NCI-H187 treated with DMSO at 0.1 percent for 48 hours (cell line): ENCODE data around the gene DENND2A.
"Not testable (repeated sequence)": the region's sequence is repeated elsewhere in the genome, so short reads cannot be mapped to it uniquely, and the experiment has no call there.

Source experiments
- DNase-seq: peaks from one replicate; lab custom pipeline; 2025; lab: John Stamatoyannopoulos, UW

The DENND2A gene

DNA sequence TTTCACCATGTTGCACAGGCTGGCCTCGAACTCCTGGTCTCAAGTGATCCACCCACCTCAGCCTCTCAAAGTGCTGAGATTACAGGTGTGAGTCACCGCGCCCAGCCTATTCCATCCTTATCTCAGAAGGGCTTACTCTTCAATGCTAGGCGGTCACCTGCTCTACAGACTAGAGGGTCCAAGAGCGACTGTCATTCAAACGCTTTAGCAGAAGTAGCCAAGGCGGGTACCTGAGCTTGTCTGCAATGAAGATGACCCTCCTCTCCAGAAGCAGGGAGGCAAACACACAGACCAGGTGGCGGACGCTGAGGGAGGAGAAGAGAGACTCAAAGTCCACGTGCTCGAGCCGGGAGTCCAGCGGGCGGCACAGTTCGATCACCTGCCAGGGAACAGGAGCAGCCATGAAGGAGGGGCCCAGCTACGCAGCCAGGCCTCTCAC, 96.2 kb downstream of the DENND2A start:
- no peak for DNase-seq

DNA sequence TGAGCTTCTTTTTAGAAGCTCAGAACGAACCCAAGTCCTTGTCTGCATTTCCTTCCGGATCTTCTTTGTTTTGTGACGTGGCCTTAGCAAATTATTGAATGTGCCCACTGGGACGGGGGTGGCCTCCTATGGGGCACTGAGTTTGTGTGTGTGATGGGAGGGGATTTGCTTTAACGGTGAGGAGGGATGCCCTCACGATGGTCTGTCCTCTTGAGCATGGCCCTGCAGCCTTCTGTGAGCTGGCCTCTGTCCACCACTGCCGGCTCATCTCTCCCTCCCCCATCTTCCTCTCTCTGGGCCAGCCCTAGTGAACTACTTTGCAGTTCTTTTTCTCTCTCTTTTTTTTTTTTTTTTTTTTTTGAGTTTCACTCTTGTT, 98.4 kb downstream of the DENND2A start:
- DNase-seq: no peak

DNA sequence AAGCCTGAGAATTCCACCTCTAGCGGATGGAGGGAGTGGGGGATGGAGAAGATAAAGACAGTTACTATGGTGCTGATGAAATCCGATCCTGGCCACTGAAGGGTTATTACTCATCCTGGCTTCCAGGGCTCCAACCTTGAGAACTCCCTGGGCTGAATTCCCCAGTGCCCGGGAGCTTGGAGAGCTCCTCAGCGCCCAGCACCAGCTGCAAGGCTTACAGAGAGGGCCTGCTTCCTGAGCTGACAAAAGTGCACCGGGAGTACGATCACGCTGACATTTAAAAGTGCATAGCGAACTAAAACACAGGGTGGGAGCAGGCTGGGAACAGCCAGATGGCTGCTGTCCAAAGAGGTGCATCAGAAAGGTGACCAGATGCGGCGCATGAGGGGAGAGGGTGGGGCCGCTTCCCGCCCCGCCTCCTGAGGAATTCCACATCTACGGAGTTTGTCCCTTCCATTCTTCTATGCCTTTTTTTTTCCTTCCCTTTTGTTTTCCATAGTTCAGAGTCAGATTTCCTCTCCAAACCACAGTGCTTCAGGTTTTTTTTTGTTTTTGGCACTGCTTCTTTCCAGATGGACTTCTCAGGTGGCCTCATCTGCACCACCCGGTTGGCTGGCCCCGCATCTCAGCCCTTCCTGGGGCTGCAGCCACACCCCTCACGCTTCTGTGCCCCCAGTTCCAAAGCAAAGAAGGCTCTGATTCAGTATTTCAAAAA, 98.9 kb downstream of the DENND2A start:
- DNase-seq: peak; percentile 92

DNA sequence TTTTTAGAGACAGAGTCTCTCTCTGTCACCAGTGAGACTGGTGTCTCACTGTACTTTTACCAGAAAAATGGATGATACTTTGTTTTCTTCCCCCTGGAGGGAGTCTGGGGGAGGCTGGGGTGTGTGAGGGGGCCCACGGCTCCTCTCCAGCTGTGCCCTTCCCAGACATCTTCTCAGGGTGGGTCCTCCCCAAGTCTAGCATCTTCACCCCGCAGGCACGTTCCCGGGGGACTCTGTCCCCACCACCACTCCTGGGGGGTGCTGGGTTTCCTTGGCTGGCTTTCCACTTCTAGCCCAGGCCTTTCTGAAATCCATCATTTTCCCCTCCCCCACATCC, 99.5 kb downstream of the DENND2A start:
- DNase-seq: no peak

DNA sequence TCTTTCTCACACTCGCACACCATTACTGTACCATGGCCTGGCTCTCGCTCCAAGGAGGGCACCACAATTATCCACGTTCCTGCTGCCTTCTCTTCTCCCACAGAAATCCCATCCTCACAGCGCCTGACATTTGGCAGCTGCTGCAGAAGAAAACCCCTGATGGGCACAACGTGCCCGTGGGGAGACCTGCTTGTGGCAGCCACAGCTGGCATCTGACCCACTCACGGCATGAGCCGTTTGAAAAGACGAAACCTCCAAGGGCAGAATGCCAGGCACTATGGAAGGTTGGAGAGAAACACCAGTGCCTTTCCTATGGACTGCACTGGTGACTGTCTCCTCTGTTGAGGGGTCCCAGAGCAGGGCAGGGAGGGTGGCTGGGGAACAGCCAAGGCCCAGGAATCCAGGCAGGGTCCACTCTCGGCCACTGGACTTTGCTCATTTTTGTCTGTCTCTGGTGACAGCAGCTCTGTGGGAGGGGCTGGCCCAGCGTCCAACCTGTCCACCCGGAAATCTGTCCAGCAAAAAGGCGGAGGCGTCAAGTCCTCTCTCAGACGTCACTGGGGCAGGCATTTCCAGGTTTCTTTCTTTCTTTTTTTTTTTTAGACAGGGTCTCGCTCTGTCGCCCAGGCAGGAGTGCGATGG, 100.4 kb downstream of the DENND2A start:
- no peak for DNase-seq

DNA sequence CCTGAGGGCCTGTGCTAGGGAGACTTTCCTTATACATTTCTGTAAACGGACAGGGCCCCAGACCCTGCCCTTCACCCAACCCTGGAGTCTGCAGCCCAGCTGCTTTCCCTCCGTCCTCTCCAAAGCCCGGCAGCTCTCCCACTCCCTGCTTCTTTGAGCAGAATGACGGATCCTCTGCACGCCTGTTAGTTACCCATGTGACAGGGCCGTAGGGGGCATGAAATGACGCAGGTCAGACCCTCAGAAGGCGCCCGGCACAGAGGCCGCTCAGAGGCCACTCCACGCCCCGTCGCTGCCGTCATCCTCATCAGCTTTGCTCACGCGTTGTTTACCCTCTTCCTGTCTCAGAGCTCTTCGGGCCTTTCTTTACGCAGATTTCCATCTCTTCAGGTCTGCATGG, 101.2 kb downstream of the DENND2A start:
- DNase-seq: no peak

DNA sequence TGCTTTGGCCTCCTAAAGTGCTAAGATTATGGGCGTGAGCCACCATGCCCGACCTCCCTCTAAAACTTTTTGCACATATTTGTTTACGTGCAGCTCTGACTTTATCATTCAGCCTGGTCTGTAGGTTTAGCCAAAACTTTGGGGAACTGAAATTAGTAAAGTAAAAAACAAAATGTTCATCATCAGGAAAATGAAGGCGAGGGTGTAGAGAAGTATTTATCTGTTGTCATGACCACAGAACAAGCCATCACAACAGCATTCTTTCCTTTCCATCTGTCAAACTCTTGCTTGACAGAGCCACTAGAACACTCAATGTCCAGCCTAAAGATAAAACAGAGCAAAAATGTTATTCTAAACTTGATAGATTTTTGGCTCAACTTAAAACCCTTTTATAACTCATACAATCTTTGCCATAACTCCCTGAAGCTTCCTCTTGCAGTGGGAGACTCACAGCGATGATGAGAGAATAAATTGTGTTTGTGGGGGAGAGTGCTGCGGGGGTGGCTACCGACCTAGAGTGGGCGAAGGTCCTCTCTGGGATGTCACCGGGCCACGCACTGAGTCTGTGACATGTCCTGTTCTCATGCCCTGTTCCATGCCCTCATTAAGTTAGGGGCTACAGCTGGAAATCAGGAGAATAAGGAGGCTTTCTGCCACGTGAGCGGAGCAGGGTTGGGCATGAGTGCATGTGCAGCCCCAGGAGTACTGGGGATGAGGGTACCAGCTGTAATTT, 102.7 kb downstream of the DENND2A start:
- no peak for DNase-seq

DNA sequence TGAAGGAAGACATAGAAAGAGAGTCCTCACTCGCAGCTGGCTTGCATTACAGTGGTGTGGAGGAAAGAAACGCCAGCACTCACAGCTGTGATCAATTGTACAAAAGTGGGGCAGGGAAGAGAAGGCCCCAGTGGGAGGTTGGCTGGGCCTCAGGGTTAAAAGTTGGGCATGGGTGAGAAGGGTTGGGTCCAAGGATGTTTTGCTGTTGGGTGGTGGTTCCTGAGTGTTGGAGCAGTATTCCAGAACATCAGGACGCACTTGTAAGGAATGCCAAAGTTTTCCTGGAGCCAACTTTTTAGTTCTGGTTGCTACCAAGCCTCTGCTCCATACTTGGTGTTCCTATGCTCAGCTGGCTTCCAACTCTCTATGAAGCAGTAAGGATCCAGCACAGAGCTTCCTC, 105.9 kb downstream of the DENND2A start:
- DNase-seq: no peak

DNA sequence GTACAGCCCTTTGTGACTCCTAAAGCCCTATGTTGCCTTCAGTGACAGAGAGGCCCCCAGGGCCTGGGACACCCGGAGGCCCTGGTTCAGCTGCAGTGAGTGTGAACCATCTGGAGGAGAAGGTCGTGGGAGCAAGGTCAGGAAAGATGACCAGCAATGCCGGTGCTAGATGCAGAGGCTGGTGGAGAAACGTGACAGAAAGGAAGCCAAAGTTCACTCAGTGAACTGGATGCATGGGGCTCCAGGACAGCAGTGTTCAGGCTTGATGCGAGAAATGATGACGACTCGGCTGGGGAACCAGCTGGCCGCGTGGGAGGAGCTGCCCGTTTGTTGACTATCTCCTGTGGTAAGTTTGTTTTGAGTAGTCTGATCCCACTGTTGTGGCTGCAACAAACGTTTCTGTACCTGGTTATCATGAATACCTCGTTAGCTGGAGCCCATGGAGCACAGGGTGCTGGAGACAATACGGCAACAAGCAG, 107.2 kb downstream of the DENND2A start:
- DNase-seq: no peak

DNA sequence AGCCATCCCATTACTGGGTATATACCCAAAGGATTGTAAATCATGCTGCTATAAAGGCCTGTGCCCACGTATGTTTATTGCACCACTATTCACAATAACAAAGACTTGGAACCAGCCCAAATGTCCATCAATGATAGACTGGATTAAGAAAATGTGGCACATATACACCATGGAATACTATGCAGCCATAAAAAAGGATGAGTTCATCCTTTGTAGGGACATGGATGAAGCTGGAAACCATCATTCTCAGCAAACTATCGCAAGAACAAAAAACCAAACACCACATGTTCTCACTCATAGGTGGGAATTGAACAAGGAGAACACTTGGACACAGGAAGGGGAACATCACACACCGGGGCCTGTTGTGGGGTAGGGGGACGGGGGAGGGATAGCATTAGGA, 111.2 kb downstream of the DENND2A start:
- DNase-seq: not testable (repeated sequence)

DNA sequence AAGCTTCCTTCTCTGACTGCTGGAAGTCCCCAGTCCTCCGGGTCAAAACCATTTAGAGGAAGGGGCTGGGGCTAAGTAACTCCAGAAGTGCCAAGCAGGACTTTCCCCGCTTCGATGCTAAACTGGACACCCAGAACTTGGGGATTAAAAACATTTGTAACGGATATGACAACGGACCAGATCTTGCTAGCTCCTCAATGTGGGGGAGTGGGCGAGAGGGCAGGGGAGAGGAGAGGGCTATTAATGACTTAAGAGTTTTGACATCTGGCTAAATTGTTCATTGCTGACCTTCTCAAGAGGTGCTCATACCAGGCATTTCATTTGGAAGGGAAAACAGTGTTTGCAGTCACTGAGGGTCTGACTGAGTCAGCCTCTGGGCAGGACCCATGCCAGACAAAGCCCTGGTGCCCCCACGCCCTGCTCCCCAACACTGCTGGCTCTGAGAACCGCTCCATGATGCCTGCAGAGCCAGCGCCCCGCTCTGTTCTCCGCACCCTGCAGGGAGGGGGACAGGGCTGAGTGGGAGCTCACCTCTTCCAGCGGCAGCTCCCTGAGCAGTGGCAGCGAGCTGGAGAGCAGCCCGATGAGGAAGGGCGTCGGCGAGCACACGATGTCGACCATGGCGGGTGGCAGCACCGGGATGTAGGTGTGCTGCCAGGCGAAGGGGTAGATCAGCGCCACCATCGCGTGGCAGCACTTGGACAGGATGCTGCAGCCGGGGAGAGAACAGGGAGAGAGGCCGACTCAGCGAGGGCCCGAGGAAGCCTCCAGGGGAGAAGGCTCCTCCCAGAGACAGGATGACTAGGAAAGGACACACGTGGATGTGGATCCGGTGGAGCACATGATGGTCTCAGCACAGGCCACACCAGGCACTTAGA, 113.6 kb downstream of the DENND2A start:
- no peak for DNase-seq

DNA sequence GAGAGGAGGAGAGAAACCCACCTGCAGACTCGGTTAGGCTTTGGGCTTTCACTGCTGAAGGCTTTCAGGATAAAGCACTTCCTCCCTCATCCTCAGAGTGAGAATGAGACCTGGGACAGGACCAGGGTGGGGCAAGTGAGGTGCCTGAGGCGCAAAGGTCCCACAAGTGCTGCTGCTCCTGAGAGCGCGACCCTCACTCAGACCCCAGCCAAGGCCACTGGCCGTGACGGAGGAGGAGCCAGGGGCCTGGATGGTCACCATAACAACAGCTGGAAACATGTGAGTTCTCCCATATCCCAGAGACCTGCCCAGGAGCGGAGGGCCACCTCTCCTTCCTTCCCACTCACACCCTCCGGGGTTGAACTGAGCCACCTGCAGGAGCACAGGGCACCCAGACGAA, 114.4 kb downstream of the DENND2A start:
- no peak for DNase-seq

DNA sequence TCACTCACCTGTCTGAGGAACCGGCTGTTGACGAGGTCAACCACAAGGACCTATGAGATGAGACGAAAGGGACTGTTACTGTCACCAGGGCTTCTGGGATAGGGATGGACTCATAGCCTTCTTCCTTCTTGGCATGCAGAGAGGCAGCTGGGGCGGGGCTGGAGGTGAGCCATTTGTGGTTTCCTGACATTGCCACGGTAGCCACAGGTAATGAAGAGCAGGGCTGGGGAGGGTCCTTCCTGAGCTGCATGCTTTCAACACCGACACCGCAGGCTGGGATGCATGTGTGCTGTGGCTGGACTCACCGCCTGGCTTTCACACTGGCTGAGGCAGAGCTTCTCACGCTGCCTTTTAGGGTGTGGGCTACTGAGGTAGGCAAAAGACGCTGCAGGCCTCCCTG, 114.9 kb downstream of the DENND2A start:
- no peak for DNase-seq

DNA sequence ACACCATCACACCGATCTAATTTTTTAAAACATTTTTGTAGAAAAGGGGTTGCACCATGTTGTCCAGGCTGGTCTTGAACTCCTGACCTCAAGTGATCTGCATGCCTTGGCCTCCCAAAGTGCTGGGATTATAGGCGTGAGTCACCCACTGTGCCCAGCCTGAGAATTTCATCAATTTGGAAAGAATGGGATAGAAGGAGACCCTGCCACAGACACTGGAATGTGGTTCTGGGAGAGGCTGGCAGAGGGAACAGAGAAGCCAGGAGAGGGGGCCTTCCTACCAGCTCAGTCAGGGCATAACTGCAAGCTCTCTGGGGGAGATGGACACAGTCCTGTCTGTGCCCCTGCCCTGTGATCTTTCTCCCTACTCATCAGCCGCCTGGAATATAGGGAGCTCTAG, 119.2 kb downstream of the DENND2A start:
- no peak for DNase-seq

DNA sequence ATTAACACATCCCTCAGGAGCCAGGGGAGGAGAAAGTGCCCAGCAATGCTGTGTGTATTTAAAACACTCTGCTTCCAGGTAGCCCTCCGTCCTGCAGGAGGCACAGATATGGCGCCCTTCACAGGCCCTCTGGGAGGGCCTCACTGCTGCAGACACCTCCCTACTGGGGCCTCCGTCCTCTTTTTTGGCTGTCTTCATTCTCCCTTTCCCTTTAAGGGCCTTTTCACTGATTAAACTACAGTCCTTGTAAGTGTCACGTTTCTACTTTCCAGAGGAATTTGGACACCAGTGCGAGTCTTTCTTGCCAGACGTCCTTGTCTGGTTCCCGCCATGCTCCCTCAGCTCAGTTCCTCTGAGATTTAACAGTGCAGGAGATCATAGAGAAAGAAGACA, 121.6 kb downstream of the DENND2A start:
- no peak for DNase-seq

DNA sequence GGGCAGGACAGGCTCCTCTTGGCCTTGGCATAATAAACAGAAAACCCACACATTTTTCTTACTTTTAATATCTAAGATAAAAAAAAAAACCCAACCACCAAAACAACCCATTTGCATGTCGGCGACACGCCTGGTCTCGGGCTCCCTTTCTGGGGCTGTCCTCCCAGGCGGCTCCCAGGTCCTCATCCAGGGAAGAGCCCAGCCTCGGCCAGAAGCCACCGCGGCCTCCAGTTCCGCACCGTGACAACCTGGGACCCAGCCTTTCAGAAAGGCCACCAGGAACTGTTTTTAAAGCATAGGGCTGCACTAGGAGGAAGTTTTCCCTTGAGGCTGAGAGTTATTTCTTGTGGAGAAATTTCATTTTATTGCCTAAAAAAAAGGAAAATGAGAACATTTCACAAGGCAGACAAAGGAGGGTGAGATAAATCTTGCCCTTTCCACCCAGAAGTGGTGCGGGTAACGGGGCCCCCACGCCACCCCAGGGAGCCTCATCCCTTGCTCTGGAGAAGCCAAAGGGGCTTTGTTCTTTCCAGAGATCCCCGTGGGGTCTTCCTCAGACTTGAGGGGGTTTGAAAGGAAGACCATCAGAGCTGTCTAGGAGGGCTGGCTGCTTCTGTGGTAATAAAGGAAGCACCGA, 122.1 kb downstream of the DENND2A start:
- no peak for DNase-seq

DNA sequence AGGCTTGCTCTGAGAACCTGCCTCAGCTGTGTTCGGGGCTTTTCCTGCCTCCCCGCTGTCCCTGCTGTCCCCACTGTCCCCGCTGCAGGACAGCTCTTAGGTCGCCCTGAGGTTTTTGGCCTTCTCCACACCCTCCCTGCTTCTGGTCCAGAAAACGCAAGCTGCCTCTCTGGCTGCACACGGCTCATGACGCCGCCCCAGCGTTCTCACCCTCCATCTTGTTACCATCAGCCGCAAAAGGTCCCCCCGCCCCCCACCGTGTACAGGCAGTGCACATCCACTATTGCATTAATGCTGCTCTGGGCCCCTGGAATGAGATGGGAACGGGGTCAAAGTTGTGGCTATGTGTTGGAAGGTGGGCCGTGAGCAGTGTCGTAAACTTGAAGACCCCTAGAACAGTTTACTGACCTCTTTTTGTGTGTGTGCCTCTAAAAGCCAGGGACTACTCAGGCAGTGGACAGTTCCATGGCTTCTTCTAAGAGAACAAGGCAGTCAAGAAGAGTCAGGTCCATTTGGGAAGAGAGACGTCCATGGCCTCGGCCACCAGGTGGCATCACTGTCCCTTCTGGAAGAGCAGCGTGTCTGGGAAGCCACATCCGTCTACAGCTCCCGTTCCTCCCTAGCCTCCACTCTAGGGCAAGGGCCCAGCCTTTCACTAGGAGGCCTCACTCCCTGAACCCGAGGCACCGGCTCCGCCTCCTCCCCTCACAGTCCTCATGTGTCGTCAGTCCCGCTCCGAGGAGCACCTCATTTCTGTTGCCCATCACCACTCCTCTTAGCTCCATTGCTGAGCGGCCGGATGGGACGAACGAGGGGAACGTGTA, 122.9 kb downstream of the DENND2A start:
- peak; percentile 72 for DNase-seq

DNA sequence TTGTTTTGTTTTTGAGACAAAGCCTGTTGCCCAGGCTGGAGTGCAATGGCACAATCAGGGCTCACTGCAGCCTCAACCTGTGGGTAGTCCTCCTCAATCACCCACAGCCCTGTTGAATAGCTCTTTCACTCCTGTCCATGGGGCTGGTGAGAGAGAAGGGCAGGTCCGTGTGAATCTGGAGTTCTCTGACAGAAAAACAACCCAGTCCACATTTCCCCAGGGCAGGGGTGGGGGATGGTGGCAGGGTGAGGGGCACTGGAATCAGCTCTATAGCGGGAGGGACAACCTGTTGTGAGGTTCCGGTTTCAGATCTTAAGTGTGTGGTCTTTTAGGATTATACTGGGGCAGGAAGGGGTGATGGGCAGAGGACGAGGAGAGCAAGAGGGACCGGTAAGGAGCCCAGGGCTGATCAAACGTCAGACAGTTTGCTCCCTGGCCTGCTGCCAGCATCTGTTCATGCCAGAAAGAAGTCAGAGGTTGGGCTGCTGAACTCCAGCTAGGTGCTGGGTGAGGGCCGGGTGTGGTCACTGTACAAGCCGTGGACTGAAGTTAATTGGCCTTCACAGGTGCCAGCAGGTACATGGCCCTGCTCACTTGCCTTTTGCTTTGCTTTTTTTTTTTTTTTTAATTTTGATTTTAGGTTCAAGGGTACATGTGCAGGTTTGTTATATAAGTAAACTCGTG, 128.2 kb downstream of the DENND2A start:
- DNase-seq: no peak

DNA sequence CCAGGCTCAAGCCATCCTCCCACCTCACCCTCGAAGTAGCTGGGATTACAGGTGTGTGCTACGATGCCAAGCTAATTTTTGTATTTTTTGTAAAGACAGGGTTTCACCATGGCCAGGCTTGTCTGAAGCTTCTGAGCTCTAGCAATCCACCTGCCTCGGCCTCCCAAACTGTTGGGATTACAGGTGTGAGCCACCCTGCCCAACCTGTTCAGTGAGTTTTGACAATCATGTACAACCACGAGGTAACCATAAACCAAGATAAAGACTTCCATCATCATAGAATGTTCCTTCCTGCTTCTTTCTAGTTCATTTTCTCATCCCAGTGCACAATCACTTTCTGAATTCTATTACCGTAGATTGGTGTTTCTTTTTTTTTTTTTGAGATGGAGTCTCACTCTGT, 130.8 kb downstream of the DENND2A start:
- DNase-seq: no peak

DNA sequence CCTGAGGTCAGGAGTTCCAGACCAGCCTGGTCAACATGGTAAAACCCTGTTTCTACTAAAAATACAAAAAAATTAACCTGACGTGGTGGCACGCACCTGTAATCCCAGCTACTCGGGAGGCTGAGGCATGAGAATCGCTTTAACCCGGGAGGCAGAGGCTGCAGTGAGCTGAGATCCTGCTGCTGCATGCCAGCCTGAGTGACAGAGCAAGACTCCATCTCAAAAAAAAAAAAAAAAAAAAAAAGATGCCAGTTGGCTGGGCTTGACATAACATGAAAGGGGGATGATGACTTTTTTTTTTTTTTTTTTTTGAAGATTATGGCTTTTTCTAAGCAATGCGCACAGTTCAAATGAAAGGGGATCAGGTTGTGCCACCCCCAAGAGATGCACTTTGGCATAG, 133.1 kb downstream of the DENND2A start:
- DNase-seq: not testable (repeated sequence)
